PC-3 (cell line): Measurements from ENCODE around the gene KRTAP4-2. TPM values are rescaled to one million over a fixed set of nuclear protein-coding genes. Genes with fewer than 3 reads are reported as not detected.

Source experiments
- ATAC-seq: fragments of 200-7000 bp; cut with Tn5 transposase; 2 replicates; pipeline ENCODE4 v1.9.1; 2020; ENCODE audit warnings: mild to moderate bottlenecking, moderate library complexity
- BruUV-seq: library from RNA; stranded (reverse); fragments of 400-500 nt; replicated peaks from 2 replicates; lab custom pipeline; 2021; lab: Mats Ljungman, UMichigan
- CTCF ChIA-PET: fragments of 300-600 bp; sonication (Branson Sonifier 250); formaldehyde crosslinking; loops from one replicate; lab custom pipeline; 2022; ENCODE audit warnings: antibody characterized with exemption; lab: Charles Lee
- POLR2A ChIA-PET: fragments of 300-600 bp; sonication (Branson Sonifier 250); formaldehyde crosslinking; loops from one replicate; lab custom pipeline; 2022; ENCODE audit warnings: antibody characterized with exemption; ENCODE audit not compliant: unreplicated experiment; lab: Charles Lee
- DNase-seq: peaks from one replicate; pipeline ENCODE4 v3.0.0-alpha.2; 2015
- H2AFZ ChIP-seq: fragments of 300-600 bp; sonication (generic); 2 replicates; pipeline ENCODE4 v1.6.0; 2016; ENCODE audit warnings: antibody characterized with exemption, low read length
- H3F3A ChIP-seq: fragments of 300-600 bp; sonication (generic); one replicate; pipeline ENCODE4 v1.6.0; 2017; ENCODE audit warnings: antibody characterized with exemption, low read length, control low read depth, mild to moderate bottlenecking; ENCODE audit not compliant: unreplicated experiment
- H3K27ac ChIP-seq: fragments of 300-600 bp; sonication (generic); 2 replicates; pipeline ENCODE4 v1.5.1; 2016; ENCODE audit warnings: mild to moderate bottlenecking, low read length
- H3K27me3 ChIP-seq: fragments of 300-600 bp; sonication (generic); 2 replicates; pipeline ENCODE4 v1.6.1; 2016; ENCODE audit warnings: low read length, mixed read lengths
- H3K36me3 ChIP-seq: fragments of 300-600 bp; sonication (generic); 2 replicates; pipeline ENCODE4 v1.6.1; 2016; ENCODE audit warnings: low read depth, mixed run types, low read length, mixed read lengths
- H3K4me1 ChIP-seq: fragments of 300-600 bp; sonication (generic); 2 replicates; pipeline ENCODE4 v1.5.1; 2016; ENCODE audit warnings: low read length; ENCODE audit not compliant: insufficient read depth
- H3K4me2 ChIP-seq: fragments of 300-600 bp; sonication (generic); 2 replicates; pipeline ENCODE4 v1.6.0; 2016; ENCODE audit warnings: low read length
- H3K4me3 ChIP-seq: fragments of 300-600 bp; sonication (generic); 2 replicates; pipeline ENCODE4 v1.5.1; 2016; ENCODE audit warnings: mild to moderate bottlenecking, low read length, mixed read lengths
- H3K79me2 ChIP-seq: fragments of 300-600 bp; sonication (generic); 2 replicates; pipeline ENCODE4 v1.6.1; 2017; ENCODE audit warnings: low read length, mixed read lengths
- H3K9ac ChIP-seq: fragments of 300-600 bp; sonication (generic); 2 replicates; pipeline ENCODE4 v1.6.0; 2016; ENCODE audit warnings: mild to moderate bottlenecking, low read length
- H3K9me2 ChIP-seq: fragments of 300-600 bp; sonication (generic); replicated peaks from 2 replicates; pipeline ENCODE4 v1.6.1; 2016; ENCODE audit warnings: mixed run types, low read length, mixed read lengths
- H3K9me3 ChIP-seq: fragments of 300-600 bp; sonication (generic); 2 replicates; pipeline ENCODE4 v1.6.1; 2016; ENCODE audit warnings: low read length, mixed read lengths
- H4K20me1 ChIP-seq: fragments of 300-600 bp; sonication (generic); 2 replicates; pipeline ENCODE4 v1.6.1; 2016; ENCODE audit warnings: low read length, mixed read lengths
- EZH2 ChIP-seq: fragments of 300-600 bp; sonication (generic); IDR thresholded peaks from one replicate; pipeline ENCODE4 v1.6.1; 2017; ENCODE audit warnings: antibody characterized with exemption, mild to moderate bottlenecking, low read length; ENCODE audit not compliant: unreplicated experiment
- EZH2phosphoT487 ChIP-seq: fragments of 300-600 bp; sonication (generic); IDR thresholded peaks from 2 replicates; pipeline ENCODE4 v1.6.1; 2018; ENCODE audit warnings: mild to moderate bottlenecking, antibody characterized with exemption, low read length, borderline replicate concordance
- intact Hi-C: fragments of 100-400 bp; cut with micrococcal nuclease; formaldehyde crosslinking; loops from 2 replicates; pipeline ENCODE4 v1.9.0; 2023
- total RNA-seq: library from RNA; depleted of rRNA; stranded (reverse); fragments of >200 nt; gene quantifications from 2 replicates; pipeline ENCODE4 v1.2.3, GENCODE V29; 2014
- TF ChIP-seq, protein P1 (sequence below): fragments of 300-600 bp; sonication (generic); conservative IDR thresholded peaks from 2 replicates; pipeline ENCODE4 v1.5.1; 2017; ENCODE audit warnings: antibody characterized with exemption, low read depth, mild to moderate bottlenecking, low read length

Gene KRTAP4-2
- total RNA-seq, 1 experiment from 2014 or later = not detected

DNA sequence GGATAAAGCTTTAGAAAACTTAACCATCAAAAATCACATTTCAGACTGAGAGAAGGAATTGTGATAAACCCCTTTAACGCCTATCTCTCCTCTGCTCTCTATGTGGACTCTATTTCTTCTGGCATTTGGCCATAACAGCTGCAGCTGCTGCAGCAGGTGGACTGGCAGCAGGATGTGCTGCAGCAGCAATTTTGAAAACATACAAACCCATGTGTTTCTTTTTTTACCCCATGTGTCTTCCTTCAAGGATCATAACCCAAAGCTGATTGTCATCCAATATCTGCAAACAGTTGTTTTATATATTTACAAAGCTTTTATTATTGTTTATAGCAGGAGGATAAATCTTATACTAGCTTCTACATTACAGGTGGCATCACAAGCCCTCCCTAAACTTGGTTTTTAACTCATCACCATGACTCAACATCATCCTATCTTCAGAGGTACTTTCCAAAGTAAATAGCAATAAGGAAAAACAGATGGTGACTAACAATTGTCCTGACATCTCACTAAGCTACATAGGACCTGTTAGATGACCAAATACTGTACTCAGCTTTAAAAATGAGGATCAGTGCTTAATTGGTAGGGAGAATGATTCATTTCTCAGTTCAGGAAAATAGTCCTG is 33.9 kb upstream of the KRTAP4-2 start:
- TF ChIP-seq, protein P1, sequence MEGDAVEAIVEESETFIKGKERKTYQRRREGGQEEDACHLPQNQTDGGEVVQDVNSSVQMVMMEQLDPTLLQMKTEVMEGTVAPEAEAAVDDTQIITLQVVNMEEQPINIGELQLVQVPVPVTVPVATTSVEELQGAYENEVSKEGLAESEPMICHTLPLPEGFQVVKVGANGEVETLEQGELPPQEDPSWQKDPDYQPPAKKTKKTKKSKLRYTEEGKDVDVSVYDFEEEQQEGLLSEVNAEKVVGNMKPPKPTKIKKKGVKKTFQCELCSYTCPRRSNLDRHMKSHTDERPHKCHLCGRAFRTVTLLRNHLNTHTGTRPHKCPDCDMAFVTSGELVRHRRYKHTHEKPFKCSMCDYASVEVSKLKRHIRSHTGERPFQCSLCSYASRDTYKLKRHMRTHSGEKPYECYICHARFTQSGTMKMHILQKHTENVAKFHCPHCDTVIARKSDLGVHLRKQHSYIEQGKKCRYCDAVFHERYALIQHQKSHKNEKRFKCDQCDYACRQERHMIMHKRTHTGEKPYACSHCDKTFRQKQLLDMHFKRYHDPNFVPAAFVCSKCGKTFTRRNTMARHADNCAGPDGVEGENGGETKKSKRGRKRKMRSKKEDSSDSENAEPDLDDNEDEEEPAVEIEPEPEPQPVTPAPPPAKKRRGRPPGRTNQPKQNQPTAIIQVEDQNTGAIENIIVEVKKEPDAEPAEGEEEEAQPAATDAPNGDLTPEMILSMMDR = no peak
- no peak for TF ChIP-seq EZH2phosphoT487
- no peak for TF ChIP-seq EZH2
- no peak overlapping the region for H3K9ac ChIP-seq
- H3K4me1 ChIP-seq = peaks cover 15% of the 10 kb centered on the region
- DNase-seq = peak; percentile 80
- no peak overlapping the region for H2AFZ ChIP-seq
- H3F3A ChIP-seq = no peaks in the 10 kb centered on the region
- no peaks in the 10 kb centered on the region for H3K27me3 ChIP-seq
- H3K4me2 ChIP-seq = peak overlapping the region; percentile 32; the same call in 1 of the 2 replicates
- H3K79me2 ChIP-seq = no peaks in the 10 kb centered on the region
- POLR2A ChIA-PET = no interaction called here
- H3K27ac ChIP-seq = peak overlapping the region; percentile 21; the same call in 1 of the 2 replicates
- CTCF ChIA-PET = interaction anchor here (1.2 kb wide), 1 partner anchor 110 kb away, joined by 4 read pairs; no protein-coding TSS in a partner anchor
- peak; percentile 96 for ATAC-seq
- no TSS peak for BruUV-seq
- H3K9me2 ChIP-seq = no peaks in the 10 kb centered on the region
- no peak overlapping the region for H3K4me3 ChIP-seq
- H3K36me3 ChIP-seq = no peaks in the 10 kb centered on the region
- intact Hi-C loops = loop anchor here (10.0 kb wide), 2 partner anchors 147 to 297 kb away; partner anchors contain the start of genes KRTAP2-3 and KRTAP2-4
- no peaks in the 10 kb centered on the region for H3K9me3 ChIP-seq
- no peaks in the 10 kb centered on the region for H4K20me1 ChIP-seq

DNA sequence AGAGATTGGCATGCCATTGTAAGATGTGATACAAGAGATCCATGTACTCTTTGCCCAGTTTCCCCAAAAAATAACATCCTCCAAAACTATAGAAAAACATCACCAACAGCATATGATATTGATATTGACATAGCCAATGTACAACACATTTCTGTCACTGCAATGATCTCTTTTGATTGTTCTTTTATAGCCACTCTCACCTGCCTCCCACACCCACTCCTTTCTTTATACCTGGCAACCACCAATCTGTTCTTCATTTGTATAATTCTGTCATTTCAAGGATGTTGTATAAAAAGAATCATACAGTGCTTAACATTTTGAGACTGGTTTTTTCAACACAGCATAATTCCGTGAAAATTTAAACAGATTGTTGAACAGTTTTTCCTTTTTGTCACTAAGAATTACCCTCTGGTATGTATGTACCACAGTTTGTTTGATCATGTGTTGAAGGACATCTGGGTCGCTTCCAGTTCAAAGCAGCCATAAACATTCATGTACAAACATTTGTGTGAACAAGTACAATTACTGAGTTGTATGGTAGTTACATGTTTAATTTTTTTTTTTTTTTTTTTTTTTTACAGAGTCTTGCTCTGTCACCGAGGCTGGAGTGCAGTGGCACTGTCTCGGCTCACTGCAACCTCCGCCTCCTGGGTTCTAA is 21.5 kb upstream of the KRTAP4-2 start:
- Histone ChIP-seq H3K4me3 (no peak overlapping the region), H3K79me2 (no peaks in the 10 kb centered on the region), H3F3A (no peaks in the 10 kb centered on the region), H3K27me3 (no peaks in the 10 kb centered on the region), H4K20me1 (no peaks in the 10 kb centered on the region), H3K27ac (no peak overlapping the region), H3K36me3 (no peaks in the 10 kb centered on the region), H3K9ac (no peak overlapping the region), H3K4me1 (no peaks in the 10 kb centered on the region), H3K4me2 (no peak overlapping the region), H3K9me2 (no peaks in the 10 kb centered on the region), H3K9me3 (no peaks in the 10 kb centered on the region), H2AFZ (no peak overlapping the region)
- TF ChIP-seq, protein P1 = no peak
- TF ChIP-seq EZH2 (no peak), EZH2phosphoT487 (no peak)
- ChIA-PET CTCF (interaction anchor here (0.6 kb wide), 1 partner anchor 349 kb away, joined by 3 read pairs; no protein-coding TSS in a partner anchor), POLR2A (no interaction called here)
- ATAC-seq (no peak), DNase-seq (no peak)
- BruUV-seq = no TSS peak
- intact Hi-C loops = no loop called here

DNA sequence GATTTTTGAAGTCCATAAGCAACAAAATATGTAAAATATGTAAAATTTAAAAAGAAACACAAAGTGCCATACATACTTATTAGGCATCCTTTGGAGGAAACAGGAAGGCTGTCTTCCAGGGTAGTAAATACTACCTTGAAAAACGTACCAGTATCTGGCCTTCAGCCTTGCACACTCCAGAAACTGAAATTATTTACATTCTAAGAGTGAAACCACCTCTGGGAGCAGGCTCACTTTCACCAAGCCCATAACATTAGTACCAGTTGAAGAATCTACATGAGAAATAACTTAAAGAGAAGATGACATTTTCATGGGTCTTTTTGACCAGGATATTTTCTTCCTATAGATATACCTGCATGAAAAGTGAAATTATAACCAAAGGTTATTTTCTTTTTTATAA is 18.0 kb upstream of the KRTAP4-2 start:
- ChIA-PET CTCF (no interaction called here), POLR2A (no interaction called here)

More for the DNA sequence above, 18.0 kb upstream of the KRTAP4-2 start:
- H3K27ac ChIP-seq = no peak overlapping the region
- no TSS peak for BruUV-seq
- no peaks in the 10 kb centered on the region for H3K36me3 ChIP-seq
- no peaks in the 10 kb centered on the region for H3K9me3 ChIP-seq
- H3K4me2 ChIP-seq = no peak overlapping the region
- H3F3A ChIP-seq = no peaks in the 10 kb centered on the region
- no peak overlapping the region for H2AFZ ChIP-seq
- no peaks in the 10 kb centered on the region for H3K4me1 ChIP-seq
- ATAC-seq = no peak
- no peak overlapping the region for H3K4me3 ChIP-seq
- H3K79me2 ChIP-seq = no peaks in the 10 kb centered on the region
- intact Hi-C loops = no loop called here
- H4K20me1 ChIP-seq = no peaks in the 10 kb centered on the region
- H3K9ac ChIP-seq = no peak overlapping the region
- TF ChIP-seq, protein P1 = no peak
- no peak for TF ChIP-seq EZH2
- no peak for TF ChIP-seq EZH2phosphoT487
- H3K27me3 ChIP-seq = no peaks in the 10 kb centered on the region
- H3K9me2 ChIP-seq = no peaks in the 10 kb centered on the region
- no peak for DNase-seq
